ENCODE results near the gene UNG.
"Not testable (repeated sequence)": the region's sequence is repeated elsewhere in the genome, so short reads cannot be mapped to it uniquely, and the experiment has no call there.

Gene UNG

DNA sequence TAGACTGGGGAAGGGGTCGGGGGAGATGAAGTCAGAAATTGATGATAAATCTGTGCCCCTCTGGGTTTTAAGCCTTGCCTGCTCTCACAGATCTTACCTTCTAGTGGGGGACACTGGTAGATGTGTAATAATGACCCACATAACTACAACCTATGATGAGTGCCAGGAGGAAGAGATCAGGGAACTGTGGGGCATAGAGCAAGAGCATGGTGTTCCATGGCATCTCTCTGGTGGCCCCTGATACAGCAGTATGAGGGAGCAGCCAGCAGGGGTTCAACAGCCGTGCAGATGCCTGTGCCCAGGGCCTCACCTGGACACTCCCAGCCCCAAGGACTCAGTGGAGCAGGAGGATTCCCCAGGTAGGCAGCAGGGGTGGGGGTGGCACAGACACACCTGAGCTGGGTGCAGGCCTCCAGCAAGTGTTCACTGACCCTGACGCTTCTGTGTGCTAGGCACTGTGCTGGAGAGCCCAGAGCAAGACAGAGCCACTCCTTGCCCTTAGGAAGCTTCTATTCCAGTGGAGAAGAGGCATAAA is 24.0 kb downstream of the UNG start:
- no peak for DNase-seq (ENCODE audit: low read depth)

DNA sequence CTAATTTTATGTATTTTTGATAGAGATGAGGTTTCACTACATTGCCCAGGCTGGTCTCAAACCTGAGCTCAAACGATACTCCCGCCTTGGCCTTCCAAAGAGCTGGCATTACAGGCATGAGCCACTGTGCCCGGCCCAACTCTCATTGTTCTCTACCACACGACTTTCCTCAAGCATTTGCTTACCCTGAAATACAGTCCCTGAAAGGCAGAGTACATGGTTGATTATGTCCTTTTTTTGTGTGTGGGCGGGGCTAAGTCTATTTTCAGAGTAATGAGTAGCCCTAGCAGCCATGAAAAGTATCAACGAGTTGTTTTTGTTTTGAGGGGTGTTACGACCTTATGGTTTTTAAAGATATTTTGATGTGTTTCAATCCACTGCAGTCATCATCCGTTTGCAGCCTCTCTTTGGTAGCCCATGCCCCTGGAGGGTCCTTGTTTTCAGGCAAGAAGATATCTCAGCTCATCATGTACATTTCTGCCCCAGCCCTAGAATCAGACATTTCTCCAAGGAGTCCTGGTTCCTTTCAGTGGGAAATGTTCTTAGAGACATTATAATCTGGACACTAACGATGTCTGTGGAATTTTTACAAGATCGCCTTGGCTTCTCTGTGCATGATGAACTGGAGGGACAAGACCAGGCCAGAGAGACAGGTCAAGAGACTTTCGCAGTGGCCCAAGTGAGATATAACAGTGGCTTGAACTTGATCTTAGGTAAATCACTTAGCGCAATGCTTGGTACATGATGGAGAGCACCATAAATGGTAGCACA is 27.7 kb downstream of the UNG start:
- no peak for DNase-seq (ENCODE audit: low read depth)

DNA sequence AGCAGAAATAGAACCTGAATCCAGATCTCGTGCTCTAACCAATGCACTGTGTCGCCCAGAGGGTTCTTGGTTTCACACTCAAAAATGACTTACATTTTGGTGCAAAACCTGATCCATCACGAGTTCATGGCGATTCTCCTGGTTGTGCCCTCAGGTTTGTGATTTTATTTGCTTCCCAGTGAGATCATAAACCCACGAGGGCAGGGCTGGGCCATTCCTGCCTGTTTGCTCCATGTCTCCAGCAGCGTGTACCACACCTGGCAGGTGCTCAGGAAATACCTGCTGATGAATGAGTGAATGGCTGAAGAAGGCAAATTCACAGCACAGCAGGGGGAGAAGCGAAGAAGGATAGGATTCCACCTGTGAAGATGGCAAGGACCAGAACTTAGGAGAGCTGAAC is 28.4 kb downstream of the UNG start:
- DNase-seq (ENCODE audit: low read depth), result no peak

DNA sequence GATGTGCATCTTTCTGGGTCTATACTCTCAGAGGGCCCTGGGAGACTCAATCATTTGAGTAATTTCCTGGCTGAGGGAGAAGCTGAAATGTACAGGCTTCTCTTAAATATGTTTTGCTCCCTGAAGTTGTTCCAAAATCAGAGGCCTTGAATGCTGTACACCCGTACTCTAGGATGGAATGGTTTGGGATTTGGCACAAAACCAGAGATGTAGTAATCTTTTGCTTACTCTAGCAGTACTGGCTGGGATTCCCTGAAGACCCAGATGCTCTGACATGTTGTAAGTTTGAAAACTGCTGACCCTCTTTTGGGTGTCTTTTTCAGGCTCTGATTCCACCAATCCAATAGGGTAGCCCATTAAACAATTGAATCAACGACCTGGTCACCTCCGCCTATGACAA is 29.4 kb downstream of the UNG start:
- no peak for DNase-seq (ENCODE audit: low read depth)

DNA sequence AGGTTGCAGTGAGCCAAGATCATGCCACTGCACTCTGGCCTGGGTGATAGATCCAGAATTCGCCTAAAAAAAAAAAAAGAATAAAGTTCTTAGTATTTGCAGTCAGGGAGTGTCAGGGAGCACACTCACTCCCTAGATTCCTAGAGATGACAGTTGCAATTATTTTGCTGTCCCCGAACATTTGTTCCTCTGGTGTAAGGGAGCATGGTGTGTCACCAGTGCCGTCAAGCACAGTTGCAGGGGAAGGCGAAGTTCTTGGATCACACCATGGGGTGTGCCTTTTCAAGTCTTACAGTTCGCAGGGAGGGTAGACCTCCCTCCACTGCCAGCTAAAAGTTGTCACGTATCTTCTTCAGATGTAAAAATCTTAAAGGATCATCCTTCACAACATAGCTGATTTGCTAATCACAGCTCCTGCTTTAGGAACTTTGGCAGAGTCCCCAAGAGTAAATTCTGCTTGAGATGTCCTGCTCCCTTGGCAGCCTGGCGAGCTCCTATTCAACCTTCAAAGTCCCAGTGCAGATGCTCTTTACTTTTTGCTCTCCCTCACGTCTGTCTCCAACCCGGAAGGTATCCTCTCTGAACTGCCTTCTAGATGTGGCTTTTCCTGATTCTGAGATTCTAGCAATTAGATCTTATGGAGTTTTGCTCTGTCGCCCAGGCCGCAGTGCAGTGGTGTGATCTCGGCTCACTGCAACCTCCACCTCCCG is 30.3 kb downstream of the UNG start:
- no peak for DNase-seq (ENCODE audit: low read depth)

DNA sequence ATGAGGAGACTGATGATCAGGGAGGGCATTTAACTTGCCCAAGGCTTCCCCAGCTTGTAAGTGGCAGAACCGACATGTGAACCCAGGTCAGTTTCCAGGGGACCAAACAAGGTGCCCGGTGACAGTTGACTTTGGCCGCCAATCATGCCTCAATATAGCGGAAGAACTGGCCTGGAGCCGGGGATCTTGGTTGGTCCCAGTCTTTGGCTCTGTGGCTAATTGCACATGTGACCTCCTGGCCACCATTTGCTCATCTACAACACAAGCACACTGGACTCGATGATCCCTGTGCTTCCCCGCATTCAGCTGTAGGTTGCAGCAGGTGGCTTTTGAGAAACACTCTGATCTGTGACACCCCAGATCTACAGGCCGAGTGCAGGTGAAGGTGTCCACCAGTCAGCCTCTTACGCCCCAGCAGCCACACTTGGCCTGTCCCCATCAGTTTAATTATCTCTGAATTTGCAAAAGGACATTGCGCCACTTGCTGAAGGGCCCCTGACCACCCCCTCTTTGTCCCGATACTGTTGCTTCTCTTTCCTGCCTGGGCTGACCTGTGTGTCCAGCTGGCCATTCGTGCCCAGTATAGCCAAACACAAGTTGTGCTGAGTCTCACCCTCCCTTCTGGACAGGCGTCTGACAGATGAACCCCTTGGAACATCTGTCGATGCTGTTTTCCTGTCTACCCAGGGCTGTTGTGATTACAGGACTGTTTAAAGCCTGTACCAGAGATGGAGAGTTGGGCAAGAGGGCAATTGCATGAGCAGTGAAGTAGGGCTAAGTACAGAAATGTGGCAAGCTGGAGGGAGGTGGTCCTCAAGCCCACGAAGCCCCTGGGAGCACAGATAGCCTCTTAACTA is 33.1 kb downstream of the UNG start:
- no peak for DNase-seq (ENCODE audit: low read depth)

DNA sequence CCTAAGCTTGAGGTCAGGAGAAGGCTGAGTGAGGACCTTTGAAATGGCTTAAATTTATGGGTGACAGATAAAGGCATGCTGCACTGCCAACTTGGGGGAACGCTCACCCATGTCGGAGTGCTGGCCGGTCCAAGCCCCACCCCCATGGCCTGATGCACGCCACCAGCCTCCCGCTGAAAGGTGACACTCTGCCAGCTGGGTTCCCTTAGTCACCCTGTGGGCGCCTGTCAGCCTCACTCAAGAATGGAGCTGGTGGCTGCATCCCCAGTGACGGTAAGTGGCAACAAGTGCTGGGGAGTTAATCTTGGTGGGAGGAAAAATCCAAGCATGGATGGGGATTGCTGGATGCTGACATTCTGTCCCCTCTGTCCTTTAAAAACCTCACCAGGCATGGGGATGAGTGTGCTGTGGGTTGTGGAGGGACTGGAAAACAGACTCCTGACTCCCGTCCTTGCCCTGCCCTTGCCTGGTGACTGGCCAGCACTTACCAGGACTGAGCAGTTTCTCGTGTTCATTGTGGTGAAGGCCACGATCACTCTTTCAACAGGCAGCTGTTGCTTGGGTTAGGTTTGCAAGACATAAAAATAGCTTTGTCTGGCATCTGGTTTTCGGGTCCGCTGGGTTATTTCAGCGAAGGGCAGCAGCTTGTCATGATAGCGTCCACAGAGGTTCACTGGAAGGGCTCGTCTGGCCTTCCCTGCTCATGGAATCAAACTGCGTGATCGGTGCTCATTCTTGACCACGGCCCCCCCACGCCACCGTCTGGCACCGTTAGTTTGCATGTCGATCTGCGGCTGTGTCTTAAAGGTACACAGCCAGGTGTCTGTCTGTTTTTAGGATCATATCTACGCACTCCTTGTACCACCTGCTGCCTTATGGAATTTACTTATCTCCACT is 34.0 kb downstream of the UNG start:
- no peak for DNase-seq (ENCODE audit: low read depth)

DNA sequence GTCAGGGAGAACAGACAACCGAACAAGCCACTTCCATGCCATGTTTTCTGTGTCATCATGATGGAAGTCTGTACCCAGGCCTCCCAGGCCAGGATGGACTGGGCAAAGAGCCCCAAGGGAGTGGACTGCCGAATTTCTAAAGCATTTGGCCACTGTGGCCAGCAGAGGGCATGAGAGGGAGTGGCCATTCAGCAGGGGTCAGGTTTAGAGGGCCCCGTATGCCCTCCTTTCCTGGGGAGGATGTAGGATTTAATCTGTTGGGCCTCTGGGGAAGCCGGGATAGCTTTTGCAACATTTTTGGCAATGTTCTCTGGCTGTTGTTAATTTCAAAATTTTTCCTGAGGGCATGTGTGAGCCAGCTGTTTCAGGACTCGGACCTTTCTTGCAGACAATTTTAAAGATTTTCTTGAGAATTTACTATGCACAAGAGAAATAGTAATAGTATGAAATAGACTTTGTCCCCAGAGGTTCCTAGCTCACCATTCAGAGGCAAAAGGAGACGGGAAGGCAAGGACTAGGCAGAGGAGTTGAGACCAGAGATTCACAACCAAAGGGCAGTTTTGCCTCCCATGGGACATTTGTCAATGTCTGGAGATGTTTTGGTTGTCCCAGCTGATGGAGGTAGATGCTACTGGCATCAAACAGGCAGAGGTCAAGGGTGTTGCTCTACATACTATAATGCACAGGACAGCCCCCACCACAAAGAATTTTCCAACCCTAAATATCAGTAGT is 37.0 kb downstream of the UNG start:
- no peak for DNase-seq (ENCODE audit: low read depth)

DNA sequence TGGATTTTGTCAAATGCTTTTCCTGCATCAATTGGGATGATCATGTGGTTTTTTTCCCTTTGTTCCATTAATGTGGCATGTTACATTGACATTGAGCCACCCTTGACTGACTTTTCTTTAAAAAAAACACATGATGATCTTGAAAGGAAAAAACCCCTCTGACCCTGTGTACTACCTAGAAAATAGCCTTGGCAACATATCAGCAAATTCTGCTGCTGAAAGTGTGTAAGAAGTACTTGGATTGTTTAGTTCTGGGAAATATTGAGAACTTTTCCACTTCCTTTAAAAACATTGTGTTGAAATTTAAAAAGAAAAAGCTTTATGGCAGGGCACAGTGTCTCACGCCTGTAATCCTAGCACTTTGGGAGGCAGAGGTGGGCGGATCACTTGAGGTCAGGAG is 39.7 kb downstream of the UNG start:
- DNase-seq (ENCODE audit: low read depth), result no peak

DNA sequence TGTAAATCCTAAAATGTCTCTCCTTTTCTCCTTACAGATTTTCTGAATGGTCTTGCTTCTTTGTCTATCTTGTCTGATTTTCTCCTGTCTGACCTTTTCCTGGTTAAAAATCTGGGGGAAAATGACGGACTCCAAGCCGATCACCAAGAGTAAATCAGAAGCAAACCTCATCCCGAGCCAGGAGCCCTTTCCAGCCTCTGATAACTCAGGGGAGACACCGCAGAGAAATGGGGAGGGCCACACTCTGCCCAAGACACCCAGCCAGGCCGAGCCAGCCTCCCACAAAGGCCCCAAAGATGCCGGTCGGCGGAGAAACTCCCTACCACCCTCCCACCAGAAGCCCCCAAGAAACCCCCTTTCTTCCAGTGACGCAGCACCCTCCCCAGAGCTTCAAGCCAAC is 42.0 kb downstream of the UNG start:
- no peak for DNase-seq (ENCODE audit: low read depth)

DNA sequence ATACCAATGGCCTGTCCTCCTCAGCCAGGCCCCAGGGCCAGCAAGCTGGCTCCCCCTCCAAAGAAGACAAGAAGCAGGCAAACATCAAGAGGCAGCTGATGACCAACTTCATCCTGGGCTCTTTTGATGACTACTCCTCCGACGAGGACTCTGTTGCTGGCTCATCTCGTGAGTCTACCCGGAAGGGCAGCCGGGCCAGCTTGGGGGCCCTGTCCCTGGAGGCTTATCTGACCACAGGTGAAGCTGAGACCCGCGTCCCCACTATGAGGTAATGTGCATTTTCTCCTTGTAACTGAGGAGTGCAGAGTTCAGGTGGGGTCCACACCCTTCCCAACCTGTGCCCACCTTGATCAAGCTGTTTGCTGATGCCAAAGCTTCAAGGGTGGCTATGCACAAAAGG is 42.4 kb downstream of the UNG start:
- no peak for DNase-seq (ENCODE audit: low read depth)

DNA sequence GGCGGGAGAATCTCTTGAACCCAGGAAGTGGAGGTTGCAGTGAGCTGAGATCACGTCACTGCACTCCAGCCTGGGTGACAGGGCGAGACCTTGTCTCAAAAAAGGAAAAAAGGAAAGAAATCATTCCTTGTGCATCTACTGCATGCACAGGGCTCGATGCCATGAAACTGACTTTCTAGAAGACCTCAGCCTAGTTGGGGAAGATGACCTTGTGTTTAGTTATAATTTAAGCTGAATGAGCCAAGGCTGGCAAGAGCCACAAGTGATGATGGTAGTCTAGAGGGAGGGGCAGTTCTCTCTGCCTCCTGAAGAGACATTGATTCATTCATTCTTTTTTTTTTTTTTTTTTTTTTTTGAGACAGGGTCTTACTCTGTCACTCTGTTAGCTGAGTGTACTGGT is 43.2 kb downstream of the UNG start:
- no peak for DNase-seq (ENCODE audit: low read depth)

DNA sequence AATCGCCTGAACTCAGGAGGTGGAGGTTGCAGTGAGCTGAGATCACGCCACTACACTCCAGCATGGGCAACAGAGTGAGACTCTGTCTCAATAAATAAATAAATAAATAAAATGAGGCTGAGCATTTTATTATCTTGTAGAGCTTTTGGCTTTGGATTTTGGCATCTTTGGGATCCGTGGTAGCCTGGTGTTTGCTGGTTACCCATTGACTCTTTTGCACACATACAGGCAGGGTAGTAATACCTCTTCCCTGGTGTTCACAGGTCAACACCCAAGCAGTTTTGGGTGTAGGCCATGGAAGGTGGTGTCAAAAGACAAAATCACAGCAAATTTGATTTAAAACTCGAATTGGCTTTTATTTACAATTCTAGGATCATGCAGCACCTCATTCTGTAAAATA is 46.8 kb downstream of the UNG start:
- DNase-seq (ENCODE audit: low read depth), result no peak

DNA sequence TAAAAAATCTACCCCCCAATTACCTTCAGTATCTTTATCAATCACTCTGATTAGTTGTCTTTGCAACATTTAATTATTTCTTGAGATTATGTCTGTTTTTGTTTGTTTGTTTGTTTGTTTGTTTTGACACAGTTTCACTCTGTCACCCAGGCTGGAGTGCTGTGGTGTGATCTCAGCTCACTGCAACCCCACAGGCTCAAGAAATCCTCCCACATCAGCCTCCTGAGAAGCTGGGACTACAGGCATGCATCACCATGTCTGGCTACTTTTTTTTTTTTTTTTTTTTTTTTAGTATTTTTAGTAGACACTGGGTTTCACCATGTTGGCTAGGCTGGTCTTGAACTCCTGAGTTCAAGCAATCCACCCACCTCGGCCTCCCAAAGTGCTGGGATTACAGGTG is 49.7 kb downstream of the UNG start:
- not testable (repeated sequence) for DNase-seq (ENCODE audit: low read depth)

DNA sequence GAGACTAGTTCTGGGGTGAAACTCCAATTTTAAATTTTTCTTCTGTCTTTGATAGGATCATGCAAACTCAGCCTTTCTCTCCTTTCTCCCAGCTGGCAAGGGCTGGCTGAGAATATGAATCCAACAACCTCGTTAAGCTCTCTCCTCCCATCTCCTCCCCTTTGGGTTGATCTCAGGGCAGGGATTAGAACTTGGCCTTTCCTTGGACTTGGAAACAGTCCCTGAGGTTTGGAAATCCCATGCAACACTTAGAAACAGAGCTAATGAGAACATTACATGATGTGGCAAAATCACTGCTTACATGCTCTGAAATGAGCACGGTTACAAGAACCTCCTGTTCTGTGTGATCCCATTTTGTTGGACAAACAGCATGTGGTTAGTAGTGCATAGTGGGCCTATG is 50.6 kb downstream of the UNG start:
- DNase-seq (ENCODE audit: low read depth), result no peak

DNA sequence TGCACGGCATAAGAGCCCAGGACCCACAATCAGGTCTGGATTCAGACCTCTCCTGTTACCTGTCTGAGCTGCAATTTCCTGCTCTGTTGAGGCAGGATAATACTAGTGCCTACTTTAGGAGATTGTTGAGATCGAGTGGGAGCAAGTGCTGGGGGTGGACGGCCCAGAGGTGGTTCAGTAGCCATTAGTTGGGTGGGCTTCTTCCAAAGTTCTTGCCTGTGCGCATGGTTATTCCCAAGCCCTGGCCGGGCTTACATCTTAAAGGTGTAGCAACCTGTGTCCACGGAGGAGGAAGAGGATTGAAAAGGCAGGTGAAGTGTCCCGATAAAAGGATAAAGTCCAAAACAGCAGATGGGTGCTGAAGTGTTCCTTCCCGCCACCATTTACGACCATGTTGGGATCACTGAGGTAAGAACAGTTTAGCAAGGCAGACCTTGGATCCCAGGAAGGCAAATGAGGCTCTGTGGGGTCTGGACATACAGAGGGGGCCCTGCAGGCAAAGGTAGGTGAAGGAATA is 52.8 kb downstream of the UNG start:
- no peak for DNase-seq (ENCODE audit: low read depth)

DNA sequence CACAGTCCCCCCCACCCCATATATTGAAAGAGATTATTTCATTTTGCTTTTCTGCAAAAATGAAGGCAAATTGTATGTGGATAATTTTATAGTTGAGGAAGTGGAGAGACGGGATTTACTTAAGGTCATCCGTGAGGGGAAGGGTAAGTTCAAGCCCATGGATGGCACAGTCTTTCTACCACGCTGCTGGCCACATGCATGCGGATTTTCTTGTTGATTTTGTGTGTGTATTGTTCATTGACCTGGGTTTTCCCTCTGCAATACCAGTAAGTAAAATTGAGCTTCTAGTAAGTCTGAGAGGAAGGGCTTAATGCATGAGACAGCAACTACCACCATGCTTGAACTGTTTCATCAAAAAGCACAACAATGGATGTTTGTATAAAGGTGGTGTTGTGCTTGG is 54.1 kb downstream of the UNG start:
- DNase-seq (ENCODE audit: low read depth), result no peak

DNA sequence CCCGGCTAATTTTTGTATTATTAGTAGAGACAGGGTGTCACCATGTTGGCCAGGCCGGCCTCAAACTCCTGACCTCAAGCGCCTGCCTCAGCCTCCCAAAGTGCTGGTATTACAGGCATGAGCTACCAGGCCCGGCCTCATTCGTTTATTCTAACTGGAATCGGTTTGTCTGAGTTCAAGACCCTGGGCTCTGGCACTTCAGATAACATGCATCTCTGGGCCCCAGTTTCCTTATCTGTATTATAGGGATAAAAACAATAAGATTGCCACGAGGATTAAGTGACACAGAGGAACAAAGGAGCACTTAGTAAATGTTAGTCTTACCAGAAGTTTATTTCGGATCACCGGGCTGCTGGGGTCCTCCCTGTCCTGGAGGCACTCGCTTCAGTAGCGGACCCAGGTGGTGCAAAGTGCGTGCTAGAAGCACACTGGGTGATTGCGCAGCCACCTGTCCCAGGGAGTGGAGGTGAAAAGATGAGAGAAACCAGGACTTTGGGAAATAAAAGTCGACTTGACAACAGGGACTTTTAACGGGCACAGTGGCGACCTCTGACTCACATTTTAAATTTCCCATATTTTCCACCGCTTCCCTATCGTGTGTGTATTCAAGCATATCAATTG is 56.5 kb downstream of the UNG start:
- DNase-seq (ENCODE audit: low read depth), result no peak

DNA sequence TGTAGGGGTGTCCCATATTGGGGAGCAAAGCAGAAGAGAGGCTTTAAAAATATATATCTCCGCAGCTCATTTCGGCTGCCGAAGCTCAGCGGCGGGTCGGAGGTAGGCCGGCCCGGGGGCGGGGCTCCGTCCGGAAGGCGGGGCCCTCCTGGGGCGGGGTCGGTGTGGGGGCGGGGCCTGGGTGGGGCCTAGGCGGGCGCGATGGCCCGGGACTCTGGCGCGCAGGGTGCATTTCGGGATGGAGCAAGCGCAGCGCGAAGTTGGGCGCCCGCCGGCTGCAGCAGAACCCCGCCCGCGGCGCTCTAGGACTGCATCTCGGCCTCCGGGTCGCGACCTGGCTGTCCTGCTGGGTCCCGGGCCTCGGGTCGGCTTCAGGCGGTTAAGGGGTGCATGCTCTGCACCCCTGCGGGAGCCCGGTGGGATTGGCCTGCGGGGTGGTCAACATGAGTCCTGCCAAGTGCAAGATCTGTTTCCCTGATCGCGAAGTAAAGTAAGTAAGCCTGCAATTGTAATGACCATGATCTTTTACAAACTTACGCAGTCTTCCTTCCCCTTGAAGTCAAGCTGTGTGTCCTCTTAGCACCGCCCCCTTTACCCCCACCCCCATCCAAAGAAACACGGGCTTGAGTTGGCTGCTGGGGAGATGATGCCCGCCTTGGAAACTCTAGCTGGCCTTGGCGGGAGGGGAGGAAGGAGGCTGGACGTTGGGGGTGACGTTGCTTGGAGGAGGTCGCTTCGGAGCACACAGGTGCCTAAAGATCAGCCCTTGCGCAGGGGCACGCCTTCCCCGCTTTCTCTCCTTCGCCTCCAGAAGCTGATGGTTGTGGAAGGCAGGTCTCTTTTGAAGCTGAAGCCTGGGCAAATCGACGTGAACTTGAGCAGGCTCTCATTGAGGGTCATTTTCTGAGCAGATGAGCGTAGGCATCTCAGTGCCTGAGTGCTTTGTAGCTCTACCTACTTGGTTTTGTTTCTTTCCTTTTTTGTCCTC is 57.3 kb downstream of the UNG start:
- DNase-seq (ENCODE audit: low read depth), result peak; percentile 74

All from activated T-cell treated with anti-CD3 and anti-CD28 coated beads for 1 hour (primary cell).